Measurements from ENCODE around the gene PCK1.

PCK1 gene

DNA sequence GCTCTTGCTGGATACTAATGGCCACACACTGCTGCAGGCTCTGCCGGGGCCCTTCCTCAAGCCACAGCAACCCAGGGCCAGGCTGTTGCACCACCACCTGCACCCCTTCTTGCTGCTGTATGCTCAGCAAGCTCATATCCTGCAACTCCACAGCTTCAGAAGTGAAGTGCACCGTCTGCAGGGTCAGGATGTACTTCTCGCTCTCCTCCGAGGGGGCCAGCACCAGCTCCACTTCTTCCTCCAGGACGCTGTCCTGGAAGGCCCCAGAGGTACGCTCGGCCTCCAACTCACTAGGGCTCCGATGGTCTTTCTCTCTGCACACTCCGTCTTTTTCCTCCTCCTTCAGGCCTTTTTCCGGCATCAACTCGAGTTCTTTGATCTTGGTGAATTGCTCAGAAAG lies 37.1 kb upstream of the PCK1 start:
- TF ChIP-seq, protein P1, sequence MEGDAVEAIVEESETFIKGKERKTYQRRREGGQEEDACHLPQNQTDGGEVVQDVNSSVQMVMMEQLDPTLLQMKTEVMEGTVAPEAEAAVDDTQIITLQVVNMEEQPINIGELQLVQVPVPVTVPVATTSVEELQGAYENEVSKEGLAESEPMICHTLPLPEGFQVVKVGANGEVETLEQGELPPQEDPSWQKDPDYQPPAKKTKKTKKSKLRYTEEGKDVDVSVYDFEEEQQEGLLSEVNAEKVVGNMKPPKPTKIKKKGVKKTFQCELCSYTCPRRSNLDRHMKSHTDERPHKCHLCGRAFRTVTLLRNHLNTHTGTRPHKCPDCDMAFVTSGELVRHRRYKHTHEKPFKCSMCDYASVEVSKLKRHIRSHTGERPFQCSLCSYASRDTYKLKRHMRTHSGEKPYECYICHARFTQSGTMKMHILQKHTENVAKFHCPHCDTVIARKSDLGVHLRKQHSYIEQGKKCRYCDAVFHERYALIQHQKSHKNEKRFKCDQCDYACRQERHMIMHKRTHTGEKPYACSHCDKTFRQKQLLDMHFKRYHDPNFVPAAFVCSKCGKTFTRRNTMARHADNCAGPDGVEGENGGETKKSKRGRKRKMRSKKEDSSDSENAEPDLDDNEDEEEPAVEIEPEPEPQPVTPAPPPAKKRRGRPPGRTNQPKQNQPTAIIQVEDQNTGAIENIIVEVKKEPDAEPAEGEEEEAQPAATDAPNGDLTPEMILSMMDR (IDR thresholded peaks at IDR 0.05; ENCODE audit: extremely low read depth, missing control alignments), result no peak
- DNase-seq (ENCODE audit: low spot score), result peak; percentile 15

DNA sequence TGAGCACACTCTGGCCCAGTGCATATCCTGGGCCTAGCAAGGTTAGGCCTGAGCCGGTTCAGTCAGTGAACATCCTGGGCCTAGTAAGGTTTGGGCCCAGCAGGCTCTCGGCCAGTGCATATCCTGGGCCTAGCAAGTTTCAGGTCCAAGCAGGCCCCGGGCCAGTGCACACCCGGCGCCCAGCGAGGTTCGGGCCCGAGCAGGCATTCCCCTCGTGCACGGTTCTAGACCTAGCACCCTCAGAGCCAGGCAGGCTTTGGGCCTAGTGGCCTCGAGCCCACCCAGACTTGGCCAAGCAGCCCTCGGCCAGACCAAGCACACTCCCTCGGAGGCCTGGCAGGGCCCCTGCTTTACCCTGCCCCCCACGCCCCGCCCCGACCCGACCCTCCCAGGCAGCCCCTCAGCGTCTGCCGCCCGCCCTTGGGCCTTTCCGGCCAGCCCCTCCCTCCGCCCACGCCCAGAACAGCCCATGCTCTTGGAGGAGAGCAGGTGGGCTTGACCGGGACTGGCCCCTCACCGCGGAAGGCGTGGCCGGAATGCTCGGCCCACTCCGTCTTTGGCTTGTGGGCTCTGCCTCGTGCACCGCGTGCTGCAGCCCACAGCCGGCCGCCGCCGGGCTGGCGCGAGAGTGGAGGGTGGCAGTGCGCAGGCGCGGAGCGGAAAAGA lies 36.3 kb upstream of the PCK1 start, which contains the start of gene CTCFL:
TSS of gene CTCFL (minus strand) at position 630 of the 666 bp plus-strand sequence. CDS start 935 bp downstream, outside the sequence.
- DNase-seq (ENCODE audit: low spot score), result no peak
- TF ChIP-seq, protein P1 (IDR thresholded peaks at IDR 0.05; ENCODE audit: extremely low read depth, missing control alignments), result no peak

DNA sequence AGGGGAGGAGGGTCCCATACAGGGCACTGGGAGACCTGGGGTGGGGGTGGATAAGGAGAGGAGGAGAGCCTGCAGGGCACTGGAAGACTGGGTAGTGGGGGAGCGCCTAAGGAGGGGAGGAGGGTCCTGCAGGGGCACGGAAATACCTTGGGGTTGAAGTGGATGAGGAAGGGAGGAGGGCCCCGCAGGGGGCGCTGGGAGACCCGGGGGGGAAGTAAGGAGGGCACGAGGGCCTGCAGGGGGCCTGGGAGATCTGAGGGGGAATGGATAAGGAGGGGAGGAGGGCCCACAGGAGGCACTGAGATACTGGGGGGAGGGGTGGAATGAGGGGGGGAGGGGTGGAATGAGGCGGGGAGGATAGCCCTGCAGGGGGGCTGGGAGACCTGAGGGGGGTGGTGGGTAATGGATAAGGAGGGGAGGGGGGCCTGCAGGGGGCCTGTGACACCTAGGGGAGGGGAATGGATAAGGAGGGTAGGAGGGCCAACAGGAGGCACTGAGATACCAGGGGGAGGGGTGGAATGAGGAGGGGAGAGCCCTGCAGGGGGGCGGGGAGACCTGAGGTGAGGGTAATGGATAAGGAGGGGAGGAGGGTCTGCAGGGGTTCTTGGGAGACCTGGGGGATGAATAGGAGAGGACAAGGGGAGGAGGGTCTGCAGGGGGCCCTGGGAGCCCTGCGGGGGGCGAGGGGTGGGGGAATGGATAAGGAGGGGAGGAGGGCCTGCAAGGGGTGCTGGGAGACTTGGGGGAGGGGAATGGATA lies 35.4 kb upstream of the PCK1 start:
- TF ChIP-seq, protein P1 (IDR thresholded peaks at IDR 0.05; ENCODE audit: extremely low read depth, missing control alignments), result no peak

DNA sequence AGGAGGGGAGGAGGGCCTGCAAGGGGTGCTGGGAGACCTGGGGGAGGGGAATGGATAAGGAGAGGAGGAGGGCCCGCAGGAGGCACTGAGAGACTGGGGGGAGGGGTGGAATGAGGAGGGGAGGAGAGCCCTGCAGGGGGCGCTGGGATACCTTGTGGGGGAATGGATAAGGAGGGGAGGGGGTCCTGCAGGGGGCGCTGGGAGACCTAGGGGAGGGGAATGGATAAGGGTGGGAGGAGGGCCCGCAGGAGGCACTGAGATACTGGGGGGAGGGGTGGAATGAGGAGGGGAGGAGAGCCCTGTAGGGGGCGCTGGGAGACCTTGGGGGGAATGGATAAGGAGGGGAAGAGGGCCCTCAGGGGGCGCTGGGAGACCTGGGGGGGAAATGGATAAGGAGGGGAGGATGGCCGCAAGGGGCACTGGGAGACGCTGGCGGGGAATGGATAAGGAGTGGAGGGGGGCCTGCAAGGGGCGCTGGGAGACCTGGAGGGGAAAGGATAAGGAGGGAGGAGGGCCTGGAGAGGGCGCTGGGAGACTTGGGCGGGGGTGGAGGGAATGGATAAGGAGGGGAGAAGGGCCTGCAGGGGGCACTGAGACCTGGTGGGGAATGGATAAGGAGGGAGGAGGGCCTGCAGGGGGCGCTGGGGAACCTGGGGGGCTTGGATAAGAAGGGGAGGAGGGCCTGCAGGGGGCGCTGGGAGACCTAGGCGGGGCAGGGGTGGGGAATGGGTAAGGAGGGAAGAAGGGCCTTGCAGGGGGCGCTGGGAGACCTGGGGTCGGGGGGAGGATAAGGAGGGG lies 34.6 kb upstream of the PCK1 start:
- peak; percentile 17 for DNase-seq (ENCODE audit: low spot score)
- TF ChIP-seq, protein P1 (IDR thresholded peaks at IDR 0.05; ENCODE audit: extremely low read depth, missing control alignments), result no peak

More for the DNA sequence above, 35.4 kb upstream of the PCK1 start:
- no peak for DNase-seq (ENCODE audit: low spot score)

DNA sequence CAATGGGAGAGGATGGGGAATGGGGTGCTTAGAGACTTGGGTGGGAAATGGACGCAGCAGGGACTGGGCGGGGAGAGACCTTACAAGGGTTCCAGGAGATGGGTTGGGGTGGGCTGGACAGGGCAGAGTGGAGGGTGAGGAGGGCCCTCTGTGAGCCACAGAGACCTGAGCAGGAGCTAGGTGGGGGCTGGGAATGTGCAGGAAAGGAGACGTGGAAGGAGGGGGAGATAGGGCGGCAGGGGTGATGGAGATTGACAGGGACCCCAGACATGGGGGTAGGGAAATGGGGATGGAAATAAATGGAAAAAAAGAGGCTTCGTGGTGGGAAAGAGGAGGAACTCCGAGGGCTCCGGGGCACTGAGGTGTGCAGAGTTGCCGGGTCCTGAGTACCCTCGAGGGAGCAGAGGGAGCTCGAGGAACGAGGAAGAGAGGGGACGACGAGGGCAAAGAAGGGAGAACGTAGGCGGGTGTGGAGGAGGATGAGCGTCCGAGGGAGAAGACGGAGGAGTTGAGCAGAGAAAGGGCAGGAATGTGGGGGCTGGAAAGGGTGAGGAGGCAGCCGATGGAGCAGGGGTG lies 33.9 kb upstream of the PCK1 start:
- TF ChIP-seq, protein P1 (IDR thresholded peaks at IDR 0.05; ENCODE audit: extremely low read depth, missing control alignments), result no peak
- DNase-seq (ENCODE audit: low spot score), result no peak

DNA sequence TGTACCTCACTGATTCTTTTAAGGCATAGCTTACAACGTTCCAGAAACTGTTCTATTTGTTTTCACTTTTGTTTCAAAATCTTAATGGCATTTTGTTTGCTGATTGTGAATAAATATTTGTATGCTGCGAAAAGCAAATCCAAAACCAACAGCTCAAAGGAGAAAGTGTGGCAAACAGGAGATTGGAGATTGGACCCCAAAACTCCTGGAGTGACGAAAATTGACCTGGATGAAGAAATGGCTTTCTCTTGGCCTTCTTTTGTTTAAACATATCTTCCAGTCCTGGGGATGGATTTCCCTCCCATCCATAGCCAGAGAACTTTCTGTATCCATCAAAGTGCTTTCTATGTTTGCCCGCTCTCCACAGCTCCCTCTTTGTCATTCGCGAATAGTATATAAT lies 33.2 kb upstream of the PCK1 start:
- TF ChIP-seq, protein P1 (IDR thresholded peaks at IDR 0.05; ENCODE audit: extremely low read depth, missing control alignments), result no peak
- no peak for DNase-seq (ENCODE audit: low spot score)

All from GM20000 (cell line).